ACC112 (cell line): ENCODE measurements around the gene UBE2G1.
"Not testable (repeated sequence)": the region's sequence is repeated elsewhere in the genome, so short reads cannot be mapped to it uniquely, and the experiment has no call there.

Experiments used
- H2AFZ ChIP-seq: fragments of 200-600 bp; sonication (generic); one replicate; pipeline ENCODE4 v1.6.0; 2017; ENCODE audit warnings: antibody characterized with exemption, low read length; ENCODE audit not compliant: unreplicated experiment
- H3K27ac ChIP-seq: fragments of 200-600 bp; sonication (generic); 2 replicates; pipeline ENCODE4 v1.5.1; 2014; ENCODE audit warnings: low read depth, mild to moderate bottlenecking, antibody characterized with exemption, low read length, moderate library complexity
- H3K27me3 ChIP-seq: fragments of 200-600 bp; sonication (generic); 2 replicates; pipeline ENCODE4 v1.6.1; 2014; ENCODE audit warnings: mild to moderate bottlenecking, antibody characterized with exemption, low read length, moderate library complexity, mixed read lengths; ENCODE audit not compliant: insufficient read depth
- H3K36me3 ChIP-seq: fragments of 200-600 bp; sonication (generic); 2 replicates; pipeline ENCODE4 v1.6.1; 2016; ENCODE audit warnings: mild to moderate bottlenecking, antibody characterized with exemption, low read length, moderate library complexity, mixed read lengths; ENCODE audit not compliant: insufficient read depth
- H3K4me1 ChIP-seq: fragments of 200-600 bp; sonication (generic); one replicate; pipeline ENCODE4 v1.6.1; 2016; ENCODE audit warnings: low read length, mixed read lengths; ENCODE audit not compliant: insufficient read depth, unreplicated experiment, control insufficient read depth
- H3K4me3 ChIP-seq: fragments of 200-600 bp; sonication (generic); 2 replicates; pipeline ENCODE4 v1.5.1; 2014; ENCODE audit warnings: mild to moderate bottlenecking, low read depth, low read length
- H3K79me2 ChIP-seq: fragments of 200-600 bp; sonication (generic); one replicate; pipeline ENCODE4 v1.6.0; 2016; ENCODE audit warnings: low read length; ENCODE audit not compliant: control insufficient read depth, unreplicated experiment, insufficient read depth

Gene UBE2G1

DNA sequence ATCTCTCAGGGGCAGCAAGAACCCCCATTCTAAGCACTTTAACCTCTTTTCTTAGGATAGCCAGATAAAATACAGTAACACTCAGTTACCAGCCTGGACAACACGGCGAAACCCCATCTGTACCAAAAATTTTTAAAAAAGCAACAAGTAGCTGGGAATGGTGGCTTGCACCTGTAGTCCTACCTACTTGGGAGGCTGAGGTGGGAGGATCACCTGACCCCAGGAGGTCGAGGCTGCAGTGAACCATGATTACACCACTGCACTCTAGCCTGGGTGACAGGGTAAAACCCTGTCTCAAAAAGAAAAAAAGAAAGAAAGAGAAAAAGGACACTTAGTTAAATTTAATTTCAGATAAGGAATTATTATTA lies 28.6 kb upstream of the UBE2G1 start:
- Histone ChIP-seq H3K27me3 (no peaks in the 10 kb centered on the region), H3K36me3 (no peaks in the 10 kb centered on the region), H3K79me2 (no peaks in the 10 kb centered on the region), H3K27ac (no peak overlapping the region), H2AFZ (no peak overlapping the region), H3K4me1 (no peaks in the 10 kb centered on the region), H3K4me3 (no peak overlapping the region)

DNA sequence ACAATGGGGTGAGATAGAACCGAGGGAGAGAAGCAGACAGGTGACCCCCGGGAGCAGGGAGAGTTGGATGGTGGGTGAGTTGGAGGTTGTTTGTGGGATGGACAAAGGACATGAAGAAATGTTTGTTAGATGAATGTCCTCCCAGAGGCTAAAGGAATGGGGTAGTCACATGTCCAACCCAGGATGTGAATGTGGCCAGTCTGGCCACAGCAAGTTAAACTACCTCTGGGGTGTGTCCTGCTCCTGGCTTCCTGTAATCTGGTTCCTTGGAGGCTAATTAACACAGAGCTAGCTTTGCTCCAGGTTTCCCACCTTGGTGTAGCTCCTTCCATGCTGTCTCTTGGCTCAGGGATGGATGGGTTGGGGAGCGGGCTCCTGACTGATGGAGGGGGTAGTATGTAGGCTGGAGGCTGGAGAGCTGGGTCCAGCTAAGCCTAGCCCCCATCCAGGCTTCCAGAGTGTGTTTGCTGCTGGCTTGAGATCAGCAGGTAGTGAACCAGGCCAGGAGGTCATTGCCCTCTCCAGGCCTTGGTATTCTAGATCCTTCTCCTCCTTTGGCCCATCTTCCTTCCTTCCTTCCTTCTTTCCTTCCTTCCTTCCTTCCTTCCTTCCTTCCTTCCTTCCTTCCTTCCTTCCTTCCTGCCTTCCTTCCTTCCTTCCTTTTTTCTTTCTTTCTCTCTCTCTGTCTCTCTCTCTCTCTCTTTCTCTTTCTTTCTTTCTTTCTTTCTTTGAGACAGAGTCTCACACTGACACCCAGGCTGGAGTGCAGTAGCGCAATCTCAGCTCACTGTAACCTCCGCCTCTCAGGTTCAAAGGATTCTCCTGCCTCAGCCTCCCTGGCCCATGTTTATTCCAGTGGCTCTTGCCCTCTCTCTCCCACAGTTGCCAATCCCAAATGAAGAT lies 28.0 kb upstream of the UBE2G1 start:
- no peaks in the 10 kb centered on the region for H3K36me3 ChIP-seq
- H3K27me3 ChIP-seq, result no peaks in the 10 kb centered on the region
- H3K27ac ChIP-seq, result no peak overlapping the region
- H3K4me3 ChIP-seq, result no peak overlapping the region
- no peaks in the 10 kb centered on the region for H3K79me2 ChIP-seq
- no peak overlapping the region for H2AFZ ChIP-seq
- H3K4me1 ChIP-seq, result no peaks in the 10 kb centered on the region

DNA sequence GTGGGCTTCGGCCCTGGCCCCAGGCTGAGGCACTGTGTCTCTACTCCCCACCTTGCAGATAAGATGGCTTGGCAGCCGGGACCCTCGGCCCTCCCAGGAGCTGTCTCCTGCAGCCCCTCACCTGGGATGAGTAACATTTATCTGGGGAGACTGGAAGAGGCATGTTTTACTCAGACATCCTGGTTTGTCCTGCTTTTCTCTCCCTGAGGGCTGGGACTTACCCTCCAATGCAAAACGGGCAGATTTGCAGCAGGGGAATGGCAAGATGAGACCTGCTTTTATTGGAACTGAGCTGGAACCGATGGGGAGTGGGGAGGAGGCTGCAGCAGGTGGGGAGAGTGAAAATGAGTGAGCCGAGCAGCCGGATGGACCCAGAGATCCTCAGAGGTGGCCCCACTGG lies 27.3 kb upstream of the UBE2G1 start:
- Histone ChIP-seq H3K27me3 (no peaks in the 10 kb centered on the region), H3K36me3 (no peaks in the 10 kb centered on the region), H2AFZ (no peak overlapping the region), H3K4me3 (no peak overlapping the region), H3K4me1 (no peaks in the 10 kb centered on the region), H3K79me2 (no peaks in the 10 kb centered on the region), H3K27ac (no peak overlapping the region)

DNA sequence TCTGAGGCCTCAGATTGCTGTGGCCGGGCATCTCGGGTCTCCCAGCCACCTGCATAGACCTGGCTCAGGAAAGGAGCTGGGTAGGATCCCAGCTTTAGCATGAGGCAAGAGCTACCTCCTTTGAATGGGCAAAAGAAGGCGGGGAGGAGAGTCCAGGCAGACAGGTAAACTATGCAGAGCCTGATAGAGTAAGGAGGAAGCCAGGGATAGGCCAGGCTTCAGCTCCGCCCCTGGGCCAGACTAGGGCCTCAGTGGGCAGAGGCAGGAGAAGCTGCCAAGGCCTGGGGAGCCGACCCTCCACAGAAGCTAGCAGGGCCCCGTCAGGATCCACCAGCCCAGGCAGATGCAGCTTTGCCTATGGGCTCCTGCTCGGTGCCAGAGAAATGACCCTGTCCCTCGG lies 22.6 kb upstream of the UBE2G1 start:
- Histone ChIP-seq H3K4me1 (no peaks in the 10 kb centered on the region), H3K79me2 (no peaks in the 10 kb centered on the region), H3K36me3 (no peaks in the 10 kb centered on the region), H3K27me3 (no peaks in the 10 kb centered on the region), H3K27ac (no peak overlapping the region), H2AFZ (no peak overlapping the region), H3K4me3 (no peak overlapping the region)

DNA sequence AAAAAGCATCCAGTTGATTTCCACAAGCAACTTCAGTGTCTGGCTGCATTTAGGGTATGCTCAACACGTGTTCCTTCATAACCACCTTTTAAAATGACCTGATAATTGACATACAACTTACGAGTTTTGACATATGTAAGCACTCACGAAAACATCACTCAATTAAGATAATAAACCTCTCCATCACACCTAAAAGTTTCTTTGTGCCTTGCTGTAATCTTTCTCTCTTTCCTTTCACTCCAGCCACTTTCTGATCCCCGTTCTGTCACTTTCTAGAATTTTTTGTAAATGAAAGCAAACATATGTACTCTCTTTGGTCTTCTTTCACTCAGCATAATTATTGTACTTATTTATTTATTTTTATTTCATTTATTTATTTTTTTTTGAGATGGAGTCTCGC lies 20.7 kb upstream of the UBE2G1 start:
- H3K27ac ChIP-seq, result no peak overlapping the region

DNA sequence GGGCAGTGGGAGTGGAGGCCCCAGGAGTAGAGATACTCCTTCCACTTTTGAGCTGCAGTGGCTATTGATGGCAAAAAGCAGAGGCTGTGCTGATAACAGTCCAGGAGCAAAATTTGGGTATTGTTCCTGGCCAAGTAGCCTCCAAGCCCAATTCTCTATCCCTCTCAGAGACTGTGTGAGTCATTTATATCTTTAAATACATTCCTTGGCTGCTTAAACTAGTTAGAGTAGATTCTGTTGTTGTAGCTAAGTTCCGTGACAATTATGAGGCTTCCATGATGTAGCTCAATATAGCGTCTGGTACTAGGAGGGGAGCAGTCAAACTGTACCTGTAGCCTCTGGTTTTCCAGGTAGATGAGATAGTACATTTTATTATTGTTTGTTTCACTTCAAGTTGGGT lies 19.9 kb upstream of the UBE2G1 start:
- H3K4me1 ChIP-seq, result no peaks in the 10 kb centered on the region
- no peaks in the 10 kb centered on the region for H3K79me2 ChIP-seq
- H3K27me3 ChIP-seq, result no peaks in the 10 kb centered on the region
- no peak overlapping the region for H2AFZ ChIP-seq
- no peaks in the 10 kb centered on the region for H3K36me3 ChIP-seq
- H3K4me3 ChIP-seq, result no peak overlapping the region
- H3K27ac ChIP-seq, result no peak overlapping the region

More for the DNA sequence above, 20.7 kb upstream of the UBE2G1 start:
- Histone ChIP-seq H3K4me3 (no peak overlapping the region), H3K79me2 (no peaks in the 10 kb centered on the region), H3K4me1 (no peaks in the 10 kb centered on the region), H3K27me3 (no peaks in the 10 kb centered on the region), H3K36me3 (no peaks in the 10 kb centered on the region), H2AFZ (no peak overlapping the region)

DNA sequence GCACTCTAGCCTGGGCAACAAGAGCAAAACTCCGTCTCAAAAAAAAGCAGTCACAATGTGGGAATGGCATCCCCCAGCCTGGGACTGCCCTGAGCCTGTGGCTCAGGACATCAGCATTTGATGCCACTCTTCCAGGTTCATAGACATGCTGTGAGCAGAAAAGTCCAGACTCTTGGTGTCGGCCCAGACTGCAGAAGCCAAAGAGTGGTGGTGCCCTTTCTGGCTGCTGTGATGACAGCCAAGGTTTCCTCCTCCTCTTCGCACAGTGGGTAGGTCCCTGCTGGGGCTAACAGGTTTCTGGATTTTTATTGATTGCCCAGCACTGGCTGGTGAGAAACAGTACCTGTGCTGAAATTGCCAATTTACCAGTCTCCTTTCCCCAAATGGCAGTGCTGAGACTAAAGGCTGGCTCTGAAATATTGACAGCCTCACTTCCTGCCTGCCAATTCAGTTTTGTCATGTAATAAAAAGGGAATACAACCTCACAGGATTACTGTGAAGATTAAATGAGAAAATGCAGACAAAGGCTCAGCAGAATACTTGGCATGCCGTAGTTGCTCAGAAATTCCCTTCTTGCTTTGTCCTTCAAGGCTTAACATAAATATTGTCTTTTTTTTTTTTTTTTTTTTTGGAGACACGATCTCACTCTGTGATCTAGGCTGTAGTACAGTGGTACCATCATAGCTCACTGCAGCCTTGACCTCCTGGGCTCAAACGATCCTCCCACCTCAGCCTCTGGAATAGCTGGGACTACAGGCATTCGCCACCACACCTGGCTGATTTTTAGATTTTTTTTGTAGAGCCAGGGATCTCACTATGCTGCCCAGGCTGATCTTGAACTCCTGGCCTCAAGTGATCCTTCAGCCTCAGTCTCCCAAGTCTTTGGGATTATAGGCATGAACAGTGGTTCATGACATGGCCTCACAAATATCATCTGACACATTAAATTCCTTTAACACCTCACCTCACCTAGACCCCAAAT lies 15.5 kb upstream of the UBE2G1 start:
- Histone ChIP-seq H3K27ac (no peak overlapping the region), H2AFZ (no peak overlapping the region), H3K4me1 (no peaks in the 10 kb centered on the region)

DNA sequence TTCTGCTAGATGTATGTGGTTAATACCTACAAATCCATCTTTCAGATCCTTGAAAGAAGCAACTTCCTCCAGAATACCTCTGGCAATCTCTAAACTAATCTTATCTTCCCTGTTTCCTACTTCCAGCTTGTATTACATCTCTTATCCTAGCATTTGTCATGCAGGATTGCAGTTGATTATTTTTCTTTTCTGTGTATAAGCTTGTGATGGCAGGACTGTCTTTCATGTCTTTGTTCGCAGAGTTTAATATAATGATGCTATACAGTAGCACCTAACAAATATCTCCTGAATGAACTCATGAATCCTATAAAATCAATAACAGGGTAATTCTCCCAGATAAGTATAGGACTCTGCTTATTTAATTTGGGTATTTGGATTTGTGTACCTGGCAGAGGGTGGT lies 12.2 kb upstream of the UBE2G1 start:
- no peak overlapping the region for H3K27ac ChIP-seq
- no peaks in the 10 kb centered on the region for H3K27me3 ChIP-seq
- no peaks in the 10 kb centered on the region for H3K4me1 ChIP-seq
- no peak overlapping the region for H2AFZ ChIP-seq
- H3K36me3 ChIP-seq, result no peaks in the 10 kb centered on the region
- no peaks in the 10 kb centered on the region for H3K79me2 ChIP-seq
- no peak overlapping the region for H3K4me3 ChIP-seq

More for the DNA sequence above, 15.5 kb upstream of the UBE2G1 start:
- Histone ChIP-seq H3K27me3 (no peaks in the 10 kb centered on the region), H3K36me3 (no peaks in the 10 kb centered on the region), H3K4me3 (no peak overlapping the region), H3K79me2 (no peaks in the 10 kb centered on the region)

DNA sequence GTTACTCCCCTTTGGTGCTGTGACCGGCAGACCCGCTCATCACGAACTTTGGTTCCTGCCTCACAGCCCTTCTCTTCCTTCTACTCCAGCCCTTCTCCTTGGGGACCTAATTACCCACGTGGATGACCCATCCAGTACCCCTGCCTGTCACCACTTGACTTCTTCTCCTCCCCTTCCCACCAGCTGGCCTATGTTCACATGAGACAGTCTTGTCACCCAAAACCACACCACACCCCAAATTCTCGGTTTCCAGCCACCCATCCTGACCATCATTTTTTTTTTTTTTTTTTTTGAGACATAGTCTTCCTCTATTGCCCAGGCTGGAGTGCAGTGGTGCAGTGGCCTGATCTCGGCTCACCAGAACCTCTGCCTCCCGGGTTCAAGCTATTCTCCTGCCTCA lies 10.8 kb upstream of the UBE2G1 start:
- H3K4me3 ChIP-seq, H3K27ac ChIP-seq, H3K36me3 ChIP-seq, H2AFZ ChIP-seq, H3K79me2 ChIP-seq, H3K27me3 ChIP-seq, H3K4me1 ChIP-seq: not testable (repeated sequence)

DNA sequence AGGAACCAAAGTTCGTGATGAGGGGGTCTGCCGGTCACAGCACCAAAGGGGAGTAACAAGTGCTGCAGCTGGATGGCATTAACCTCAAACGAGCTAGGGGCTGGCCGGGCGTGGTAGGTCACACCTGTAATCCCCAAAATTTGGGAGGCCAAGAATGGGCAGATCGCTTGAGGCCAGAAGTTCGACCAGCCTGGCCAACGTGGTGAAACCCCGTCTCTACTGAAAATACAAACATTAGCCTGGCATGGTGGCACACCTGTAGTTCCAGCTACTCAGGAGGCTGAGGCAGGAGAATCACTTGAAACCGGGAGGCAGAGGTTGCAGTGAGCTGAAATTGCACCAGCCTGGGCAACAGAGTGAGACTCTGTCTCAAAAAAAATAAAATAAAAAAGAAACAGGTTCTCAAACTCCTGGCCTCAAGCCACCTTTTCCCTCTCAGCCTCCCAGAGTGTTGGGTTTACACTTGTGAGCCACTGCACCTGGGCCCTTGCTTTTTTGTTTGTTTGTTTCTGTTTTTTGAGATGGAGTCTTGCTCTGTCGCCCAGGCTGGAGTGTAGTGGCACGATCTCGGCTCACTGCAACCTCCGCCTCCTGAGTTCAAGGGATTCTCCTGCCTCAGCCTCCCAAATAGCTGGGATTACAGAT lies 9.4 kb upstream of the UBE2G1 start:
- not testable (repeated sequence) for H3K4me1 ChIP-seq, H3K36me3 ChIP-seq, H2AFZ ChIP-seq, H3K27ac ChIP-seq, H3K79me2 ChIP-seq, H3K4me3 ChIP-seq, H3K27me3 ChIP-seq
